ENCODE results near the gene MERTK. TPM values are rescaled to one million over a fixed set of nuclear protein-coding genes. Genes with fewer than 3 reads are reported as not detected.
"Not testable (repeated sequence)": the region's sequence is repeated elsewhere in the genome, so short reads cannot be mapped to it uniquely, and the experiment has no call there.

Gene MERTK
- total RNA-seq, 2 experiments from 2014 or later, result 0.09 to 0.30 TPM

DNA sequence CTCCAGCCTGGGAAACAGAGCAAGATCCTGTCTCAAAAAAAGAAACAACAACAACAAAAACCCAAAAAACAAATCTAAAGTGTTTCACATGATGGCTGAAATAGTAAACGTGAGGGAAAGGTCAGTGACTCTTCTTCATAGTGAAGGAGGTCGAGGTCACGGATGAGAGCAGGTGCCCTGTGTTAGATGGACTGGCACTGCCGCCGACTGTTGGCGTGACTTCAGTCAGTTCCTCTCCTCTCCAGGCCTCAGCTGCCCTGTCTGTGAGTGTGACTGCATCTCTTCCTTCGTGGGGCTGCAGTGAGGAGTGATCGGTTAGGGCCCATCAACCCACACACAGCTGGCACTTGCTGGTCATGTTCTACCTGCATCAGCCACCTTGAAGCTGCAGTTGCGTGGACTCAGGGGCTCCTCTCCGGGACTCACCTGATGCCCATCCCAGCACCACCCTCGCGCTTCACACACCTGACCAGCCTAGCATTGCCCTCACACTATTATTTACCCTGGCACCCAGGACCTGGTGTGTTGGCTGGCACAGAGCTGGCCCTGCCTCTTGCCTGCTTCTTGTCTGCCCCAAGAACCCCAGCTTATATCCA lies 126.6 kb downstream of the MERTK start:
- Mint-ChIP-seq H3K4me1 (peaks cover 1% of the 10 kb centered on the region), H3K9me3 (ENCODE audit: low read depth) (no peaks in the 10 kb centered on the region), H3K27ac (no peak overlapping the region), H3K36me3 (no peaks in the 10 kb centered on the region), H3K4me3 (no peak overlapping the region), H3K27me3 (peaks cover 11% of the 10 kb centered on the region)
- ATAC-seq, result no peak
- CTCF ChIA-PET, result no interaction called here
- DNase-seq, result no peak

DNA sequence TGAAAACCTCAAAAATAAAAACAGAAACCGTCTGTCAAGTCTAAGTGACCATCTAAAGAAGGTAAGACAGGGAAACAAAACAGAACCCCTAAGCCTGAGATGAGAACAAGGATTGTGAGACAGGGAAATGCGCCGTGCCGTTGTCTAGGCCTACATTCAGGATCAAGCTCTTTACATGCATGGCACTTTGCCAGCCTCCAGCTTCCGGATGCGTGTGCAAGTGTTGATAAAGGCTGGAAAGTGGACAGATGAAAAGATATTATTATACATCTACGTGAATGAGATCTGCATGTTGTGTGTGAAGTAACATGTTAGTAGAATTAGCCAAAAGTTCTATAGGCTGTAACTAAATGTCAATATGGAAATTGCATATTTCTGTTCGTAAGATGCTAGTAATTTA lies 128.1 kb downstream of the MERTK start:
- H3K36me3 Mint-ChIP-seq, result no peaks in the 10 kb centered on the region
- CTCF ChIA-PET, result no interaction called here

DNA sequence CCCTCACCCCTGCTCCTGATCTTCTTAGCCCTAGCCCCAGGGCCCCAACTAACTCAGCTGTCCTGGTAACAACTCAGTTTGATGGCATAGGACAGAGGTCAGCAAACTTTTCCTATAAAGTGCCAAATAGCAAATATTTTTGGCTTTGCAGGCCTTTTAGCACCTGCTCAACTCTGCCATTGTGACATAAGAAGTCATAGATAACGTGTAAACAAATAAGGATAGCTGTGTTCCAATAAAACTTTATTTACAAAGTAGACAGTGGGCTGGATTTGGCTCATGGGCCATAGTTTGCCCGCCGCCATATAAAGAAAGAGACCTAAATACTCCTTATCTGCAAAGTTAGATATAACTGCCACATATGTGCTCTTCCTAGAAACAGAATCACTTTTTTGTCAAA lies 129.4 kb downstream of the MERTK start:
- peaks cover 7% of the 10 kb centered on the region for H3K27me3 Mint-ChIP-seq
- CTCF ChIA-PET, result no interaction called here
- no peak overlapping the region for H3K27ac Mint-ChIP-seq
- H3K4me3 Mint-ChIP-seq, result no peak overlapping the region
- H3K9me3 Mint-ChIP-seq (ENCODE audit: low read depth), result no peaks in the 10 kb centered on the region
- ATAC-seq (no peak), DNase-seq (no peak)
- H3K4me1 Mint-ChIP-seq, result peaks cover 7% of the 10 kb centered on the region
- H3K36me3 Mint-ChIP-seq, result no peaks in the 10 kb centered on the region

More for the DNA sequence above, 128.1 kb downstream of the MERTK start:
- DNase-seq (no peak), ATAC-seq (no peak)
- H3K9me3 Mint-ChIP-seq (ENCODE audit: low read depth), result no peaks in the 10 kb centered on the region
- peaks cover 4% of the 10 kb centered on the region for H3K27me3 Mint-ChIP-seq
- H3K27ac Mint-ChIP-seq, result no peak overlapping the region
- peaks cover 1% of the 10 kb centered on the region for H3K4me1 Mint-ChIP-seq
- no peak overlapping the region for H3K4me3 Mint-ChIP-seq

DNA sequence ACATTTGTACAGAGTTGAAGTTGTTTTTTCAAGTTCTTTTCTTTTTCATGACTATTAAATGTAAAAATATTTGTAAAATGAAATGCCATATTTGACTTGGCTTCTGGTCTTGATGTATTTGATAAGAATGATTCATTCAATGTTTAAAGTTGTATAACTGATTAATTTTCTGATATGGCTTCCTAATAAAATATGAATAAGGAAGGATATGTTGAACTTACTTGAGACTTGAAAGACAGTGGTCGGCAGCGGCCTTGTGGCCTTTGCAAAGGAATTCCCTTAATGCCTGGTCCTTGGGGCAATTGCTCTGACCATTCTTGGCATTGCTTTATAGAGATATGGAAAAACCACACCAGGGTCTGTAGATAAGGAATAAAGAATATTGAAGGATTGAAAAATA lies 130.8 kb downstream of the MERTK start:
- no peaks in the 10 kb centered on the region for H3K9me3 Mint-ChIP-seq (ENCODE audit: low read depth)
- H3K27ac Mint-ChIP-seq, result no peak overlapping the region
- no peak for DNase-seq
- no peak for ATAC-seq
- no peak overlapping the region for H3K4me3 Mint-ChIP-seq
- H3K4me1 Mint-ChIP-seq, result peaks cover 6% of the 10 kb centered on the region
- peaks cover 7% of the 10 kb centered on the region for H3K27me3 Mint-ChIP-seq
- H3K36me3 Mint-ChIP-seq, result no peaks in the 10 kb centered on the region
- CTCF ChIA-PET, result no interaction called here

DNA sequence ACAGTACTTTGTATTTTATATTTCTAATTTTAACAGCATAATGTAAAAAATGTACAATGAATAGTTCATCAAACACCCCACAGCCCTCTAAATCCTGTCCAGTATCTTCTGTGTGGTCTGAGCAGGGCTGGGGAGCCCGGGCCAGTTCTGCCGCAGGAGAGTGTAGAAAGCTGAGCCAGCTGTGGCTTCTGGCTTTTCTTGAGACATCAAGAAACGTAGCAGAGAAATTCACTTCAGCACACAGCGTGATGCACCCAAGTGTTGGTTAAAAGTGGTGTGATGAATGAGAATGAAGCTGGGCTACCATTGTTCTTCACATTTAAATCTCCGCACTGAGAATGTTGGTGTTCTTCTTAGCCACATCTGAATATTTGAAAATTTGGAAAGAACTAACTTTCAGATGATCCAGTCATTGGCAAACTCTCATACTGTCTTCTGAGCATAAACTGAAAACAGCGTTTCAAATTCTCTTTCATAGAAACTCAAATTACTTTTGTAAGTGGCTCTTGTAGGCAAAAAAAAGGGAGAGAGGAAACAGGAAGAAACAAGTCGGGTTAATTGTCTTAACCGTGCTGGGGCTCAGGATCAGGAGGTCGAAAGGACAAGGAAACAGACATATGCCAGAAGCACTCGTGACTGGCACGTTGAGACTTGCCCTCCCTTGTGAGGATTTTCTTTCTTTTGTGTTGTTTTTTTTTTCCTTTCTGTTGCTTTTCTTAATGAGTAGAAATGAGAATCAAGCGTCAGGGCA lies 133.2 kb downstream of the MERTK start:
- H3K27ac Mint-ChIP-seq, result no peak overlapping the region
- no peak for ATAC-seq
- H3K4me3 Mint-ChIP-seq, result no peak overlapping the region
- DNase-seq, result no peak
- peaks cover 5% of the 10 kb centered on the region for H3K4me1 Mint-ChIP-seq
- CTCF ChIA-PET, result no interaction called here
- H3K9me3 Mint-ChIP-seq (ENCODE audit: low read depth), result no peaks in the 10 kb centered on the region
- no peaks in the 10 kb centered on the region for H3K36me3 Mint-ChIP-seq
- peaks cover 7% of the 10 kb centered on the region for H3K27me3 Mint-ChIP-seq

DNA sequence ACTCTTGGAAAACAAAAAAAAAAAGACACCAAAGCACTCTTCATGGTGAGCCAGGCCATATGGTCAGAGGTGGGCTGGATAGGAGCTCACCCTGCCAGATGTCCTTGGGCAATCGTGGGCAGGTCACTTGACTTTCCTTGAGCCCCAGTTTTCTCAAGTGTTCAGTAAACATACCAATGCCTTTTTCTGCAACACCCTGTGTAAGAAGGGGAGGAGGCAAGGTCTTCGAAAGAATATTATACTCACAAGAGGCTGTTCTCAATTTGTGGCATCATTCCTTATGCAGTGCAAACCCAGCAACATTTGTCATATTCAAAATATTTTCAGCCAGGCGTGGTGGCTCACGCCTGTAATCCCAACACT lies 133.8 kb downstream of the MERTK start:
- CTCF ChIA-PET, result no interaction called here
- Mint-ChIP-seq H3K27me3 (peaks cover 7% of the 10 kb centered on the region), H3K36me3 (no peaks in the 10 kb centered on the region), H3K9me3 (ENCODE audit: low read depth) (no peaks in the 10 kb centered on the region), H3K27ac (no peak overlapping the region), H3K4me1 (peaks cover 5% of the 10 kb centered on the region), H3K4me3 (no peak overlapping the region)
- DNase-seq (no peak), ATAC-seq (no peak)

DNA sequence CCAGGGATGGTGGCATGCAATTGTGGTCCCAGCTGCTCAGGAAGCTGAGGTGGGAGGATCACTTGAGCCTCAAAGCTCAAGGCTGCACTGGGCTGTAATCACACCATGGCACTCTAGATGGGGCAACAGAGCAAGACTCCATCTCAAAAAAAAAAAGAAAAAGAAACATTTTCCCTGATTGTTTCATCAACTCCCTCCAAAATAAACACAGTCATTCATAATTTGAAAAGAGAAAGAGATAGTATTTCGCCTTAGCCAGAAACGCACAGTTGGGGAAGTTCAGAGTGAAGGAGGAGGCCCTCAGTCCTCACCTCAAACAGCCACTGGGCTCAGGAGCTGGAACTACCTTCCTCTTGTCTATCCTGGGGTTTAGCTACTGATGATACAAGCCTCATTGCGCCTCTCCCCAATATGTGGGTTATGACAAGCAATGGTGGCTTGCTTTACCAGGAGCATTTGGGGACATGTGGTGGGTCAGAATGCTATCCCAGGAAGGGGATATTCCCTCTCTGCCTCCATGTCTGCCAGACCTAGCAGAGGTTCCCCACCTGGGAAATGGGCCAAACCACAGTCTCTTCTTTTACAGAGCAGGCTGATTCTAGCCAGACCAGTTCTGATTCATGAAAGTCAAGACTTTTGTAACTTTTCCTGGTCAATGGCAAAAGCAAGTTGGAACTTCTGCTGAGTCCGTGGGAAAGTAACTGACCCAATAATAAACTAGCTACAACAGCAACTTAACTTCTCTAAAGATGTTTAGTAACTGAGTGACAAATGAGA lies 134.5 kb downstream of the MERTK start:
- DNase-seq, result no peak
- Mint-ChIP-seq H3K36me3 (no peaks in the 10 kb centered on the region), H3K9me3 (ENCODE audit: low read depth) (peaks cover 4% of the 10 kb centered on the region), H3K4me1 (peaks cover 5% of the 10 kb centered on the region), H3K4me3 (no peak overlapping the region), H3K27ac (no peak overlapping the region), H3K27me3 (peaks cover 11% of the 10 kb centered on the region)
- CTCF ChIA-PET, result no interaction called here
- no peak for ATAC-seq

DNA sequence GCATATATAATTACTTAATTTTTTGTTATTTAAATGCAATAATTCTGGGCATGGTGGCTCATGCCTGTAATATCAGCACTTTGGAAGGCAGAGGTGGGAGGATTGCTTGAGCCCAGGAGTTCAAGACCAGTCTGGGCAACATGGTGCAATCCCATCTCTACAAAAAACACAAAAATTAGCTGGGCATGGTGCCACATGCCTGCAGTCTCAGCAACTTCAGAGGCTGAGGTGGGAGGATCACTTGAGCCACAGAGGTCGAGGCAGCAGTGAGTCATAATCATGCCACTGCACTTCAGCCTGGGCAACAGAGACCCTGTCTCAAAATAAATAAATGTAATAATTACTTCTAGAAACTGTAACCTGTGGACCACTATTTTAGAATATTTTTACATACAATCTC lies 135.2 kb downstream of the MERTK start:
- H3K27me3 Mint-ChIP-seq, result peaks cover 11% of the 10 kb centered on the region
- no peak for ATAC-seq
- peaks cover 5% of the 10 kb centered on the region for H3K4me1 Mint-ChIP-seq
- H3K9me3 Mint-ChIP-seq (ENCODE audit: low read depth), result peaks cover 4% of the 10 kb centered on the region
- H3K36me3 Mint-ChIP-seq, result no peaks in the 10 kb centered on the region
- DNase-seq, result no peak
- no peak overlapping the region for H3K4me3 Mint-ChIP-seq
- no peak overlapping the region for H3K27ac Mint-ChIP-seq
- CTCF ChIA-PET, result no interaction called here

DNA sequence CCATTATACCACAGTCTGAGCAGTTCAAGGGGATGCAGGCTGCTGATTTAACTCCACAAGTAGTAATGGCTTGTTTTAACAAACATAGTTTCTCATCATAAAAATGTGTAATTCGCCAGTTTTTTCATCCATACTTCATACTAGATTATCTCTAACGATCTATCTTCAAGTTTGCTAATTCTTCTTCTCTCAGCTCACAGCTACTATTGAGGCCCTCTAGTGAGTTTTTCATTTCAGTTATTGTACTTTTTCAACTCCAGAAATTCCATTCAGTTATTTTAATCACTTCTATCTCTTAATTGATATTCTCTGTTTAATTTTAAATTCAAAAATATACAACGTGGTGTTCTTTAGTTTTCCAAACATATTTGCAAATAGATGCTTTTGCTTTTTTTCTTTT lies 136.5 kb downstream of the MERTK start:
- CTCF ChIA-PET, result no interaction called here
- H3K36me3 Mint-ChIP-seq, result no peaks in the 10 kb centered on the region
- H3K9me3 Mint-ChIP-seq (ENCODE audit: low read depth), result peaks cover 4% of the 10 kb centered on the region
- H3K27ac Mint-ChIP-seq, result no peak overlapping the region
- no peak overlapping the region for H3K4me3 Mint-ChIP-seq
- H3K27me3 Mint-ChIP-seq, result peaks cover 11% of the 10 kb centered on the region
- ATAC-seq (no peak), DNase-seq (no peak)
- peaks cover 5% of the 10 kb centered on the region for H3K4me1 Mint-ChIP-seq

DNA sequence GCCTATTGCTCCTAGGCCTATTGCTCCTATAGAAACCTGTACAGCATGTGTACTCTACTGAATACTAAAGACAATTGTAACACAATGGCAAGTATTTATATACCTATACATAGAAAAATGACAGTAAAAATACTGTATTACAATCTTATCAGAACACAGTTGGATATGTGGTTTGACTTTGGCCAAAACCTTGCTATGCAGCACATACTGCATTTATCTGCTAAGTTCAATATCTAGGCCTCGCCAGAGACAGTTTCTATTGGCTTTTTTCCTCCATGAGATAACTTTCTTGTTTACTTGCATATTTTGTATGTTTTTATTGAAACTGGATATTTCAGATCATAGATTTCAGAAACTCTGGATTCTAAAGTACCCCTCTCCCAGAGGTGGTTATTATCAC lies 137.4 kb downstream of the MERTK start:
- no peak overlapping the region for H3K27ac Mint-ChIP-seq
- DNase-seq, result no peak
- no peak overlapping the region for H3K4me3 Mint-ChIP-seq
- H3K4me1 Mint-ChIP-seq, result peaks cover 5% of the 10 kb centered on the region
- peaks cover 4% of the 10 kb centered on the region for H3K9me3 Mint-ChIP-seq (ENCODE audit: low read depth)
- H3K27me3 Mint-ChIP-seq, result peaks cover 11% of the 10 kb centered on the region
- CTCF ChIA-PET, result no interaction called here
- ATAC-seq, result no peak
- H3K36me3 Mint-ChIP-seq, result no peaks in the 10 kb centered on the region

DNA sequence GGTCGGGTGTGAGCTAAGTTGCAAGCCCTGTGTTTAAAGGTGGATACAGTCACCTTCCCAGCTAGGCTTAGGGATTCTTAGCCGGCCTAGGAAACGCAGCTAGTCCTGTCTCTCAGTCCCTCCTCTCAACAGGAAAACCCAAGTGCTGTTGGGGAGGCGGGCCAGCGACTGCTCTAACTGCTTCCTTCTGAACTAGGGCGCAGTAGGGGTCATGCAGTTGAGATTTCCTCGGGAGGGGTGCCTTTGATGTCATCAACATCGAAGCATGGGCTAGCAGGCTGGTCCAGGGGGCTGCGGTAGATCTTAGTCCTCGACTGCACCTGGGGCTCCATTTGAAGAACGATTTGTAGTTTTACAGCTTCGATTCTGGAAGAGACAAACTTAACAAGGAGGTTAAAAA lies 141.1 kb downstream of the MERTK start:
- not testable (repeated sequence) for H3K9me3 Mint-ChIP-seq (ENCODE audit: low read depth); DNase-seq; H3K27ac Mint-ChIP-seq; H3K4me3 Mint-ChIP-seq; H3K36me3 Mint-ChIP-seq; H3K4me1 Mint-ChIP-seq; ATAC-seq; H3K27me3 Mint-ChIP-seq
- CTCF ChIA-PET, result interaction anchor here (1.6 kb wide), 1 partner anchor 8 kb away, joined by 4 read pairs; no protein-coding TSS in a partner anchor

DNA sequence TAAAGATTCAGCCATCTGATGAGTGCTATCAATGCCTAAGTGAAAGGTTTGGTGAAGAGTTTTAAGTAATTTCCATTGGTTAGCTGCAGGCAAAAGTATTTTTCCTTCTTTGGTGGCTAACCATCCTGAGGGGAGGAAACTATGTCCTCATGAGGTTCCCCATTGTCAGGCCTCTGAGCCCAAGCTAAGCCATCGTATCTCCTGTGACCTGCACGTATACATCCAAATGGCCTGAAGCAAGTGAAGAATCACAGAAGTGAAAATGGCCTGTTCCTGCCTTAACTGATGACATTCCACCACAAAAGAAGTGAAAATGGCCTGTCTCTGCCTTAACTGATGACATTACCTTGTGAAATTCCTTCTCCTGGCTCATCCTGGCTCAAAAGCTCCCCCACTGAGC lies 141.7 kb downstream of the MERTK start:
- H3K27ac Mint-ChIP-seq; ATAC-seq; H3K4me3 Mint-ChIP-seq; H3K36me3 Mint-ChIP-seq; H3K9me3 Mint-ChIP-seq (ENCODE audit: low read depth); DNase-seq; H3K4me1 Mint-ChIP-seq; H3K27me3 Mint-ChIP-seq: not testable (repeated sequence)
- CTCF ChIA-PET, result interaction anchor here (1.6 kb wide), 1 partner anchor 7 kb away, joined by 4 read pairs; no protein-coding TSS in a partner anchor

DNA sequence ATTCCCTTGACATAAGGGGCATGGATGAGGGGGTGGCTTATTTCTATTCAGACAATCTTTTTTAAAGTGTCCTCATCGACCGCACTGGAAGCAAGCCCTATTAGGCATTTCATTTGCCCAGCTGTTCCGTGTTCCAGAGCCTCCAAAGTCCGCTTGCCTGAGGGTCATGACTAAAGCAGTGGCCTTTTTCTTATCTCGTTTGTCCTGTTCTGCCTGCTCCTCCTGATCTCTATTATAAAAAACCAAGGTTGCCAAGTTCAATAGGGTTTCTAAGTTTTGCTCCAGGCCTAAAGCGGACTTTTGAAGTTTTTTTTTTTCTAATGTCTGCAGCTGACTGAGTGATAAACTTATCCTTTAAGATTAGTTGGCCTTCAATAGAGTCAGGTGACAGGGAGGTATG lies 143.1 kb downstream of the MERTK start:
- CTCF ChIA-PET; H3K27ac Mint-ChIP-seq; H3K36me3 Mint-ChIP-seq; DNase-seq; H3K4me1 Mint-ChIP-seq; H3K4me3 Mint-ChIP-seq; H3K9me3 Mint-ChIP-seq (ENCODE audit: low read depth); ATAC-seq: not testable (repeated sequence)
- H3K27me3 Mint-ChIP-seq, result peaks cover 16% of the 10 kb centered on the region
